ENCODE data around the gene ACVRL1. TPM values are rescaled to one million over a fixed set of nuclear protein-coding genes. Genes with fewer than 3 reads are reported as not detected.

ACVRL1 gene
- total RNA-seq, 1 donor: 9.8 TPM

GRCh38 chr12:51969643-51970042, 62.3 kb downstream of the ACVRL1 start:
- Histone ChIP-seq H3K27me3 (ENCODE audit: insufficient read depth, low read length) (no peaks in the 10 kb centered on the region), H3K4me3 (ENCODE audit: insufficient read depth, low read length) (no peak overlapping the region), H3K4me2 (ENCODE audit: insufficient read depth, low read length) (no peak overlapping the region), H4K20me1 (ENCODE audit: insufficient read depth, low read length) (peaks cover 14% of the 10 kb centered on the region), H3K9me3 (ENCODE audit: low read depth, low read length) (no peaks in the 10 kb centered on the region), H3K79me2 (ENCODE audit: insufficient read depth, low read length) (peaks cover 65% of the 10 kb centered on the region), H2AFZ (ENCODE audit: low read length) (no peak overlapping the region), H3K27ac (ENCODE audit: low read depth, low read length) (no peak overlapping the region), H3K4me1 (ENCODE audit: insufficient read depth, low read length) (peaks cover 42% of the 10 kb centered on the region), H3K36me3 (ENCODE audit: insufficient read depth, low read length) (no peaks in the 10 kb centered on the region)
- no peak for TF ChIP-seq CTCF (IDR thresholded peaks at IDR 0.05; ENCODE audit: extremely low read depth, low read depth, low read length)
- no peak for DNase-seq (ENCODE audit: insufficient read length, low spot score, missing footprints)

- Histone ChIP-seq H3K4me2 (ENCODE audit: insufficient read depth, low read length) (peak overlapping the region; percentile 33), H4K20me1 (ENCODE audit: insufficient read depth, low read length) (peaks cover 16% of the 10 kb centered on the region), H3K27me3 (ENCODE audit: insufficient read depth, low read length) (no peaks in the 10 kb centered on the region), H3K9me3 (ENCODE audit: low read depth, low read length) (no peaks in the 10 kb centered on the region), H3K79me2 (ENCODE audit: insufficient read depth, low read length) (peaks cover 61% of the 10 kb centered on the region), H3K4me1 (ENCODE audit: insufficient read depth, low read length) (peaks cover 50% of the 10 kb centered on the region), H2AFZ (ENCODE audit: low read length) (no peak overlapping the region), H3K36me3 (ENCODE audit: insufficient read depth, low read length) (peaks cover 9% of the 10 kb centered on the region), H3K4me3 (ENCODE audit: insufficient read depth, low read length) (no peak overlapping the region), H3K27ac (ENCODE audit: low read depth, low read length) (peak overlapping the region; percentile 45)
- no peak for DNase-seq (ENCODE audit: insufficient read length, low spot score, missing footprints)
- TF ChIP-seq CTCF (IDR thresholded peaks at IDR 0.05; ENCODE audit: extremely low read depth, low read depth, low read length): peak; percentile 50
Measured at GRCh38 chr12:51970904-51971646, 63.8 kb downstream of the ACVRL1 start.

- peaks cover 16% of the 10 kb centered on the region for H4K20me1 ChIP-seq (ENCODE audit: insufficient read depth, low read length)
- H3K4me2 ChIP-seq (ENCODE audit: insufficient read depth, low read length): peak overlapping the region; percentile 45
- H3K9me3 ChIP-seq (ENCODE audit: low read depth, low read length): no peaks in the 10 kb centered on the region
- no peak overlapping the region for H2AFZ ChIP-seq (ENCODE audit: low read length)
- no peak for DNase-seq (ENCODE audit: insufficient read length, low spot score, missing footprints)
- H3K4me1 ChIP-seq (ENCODE audit: insufficient read depth, low read length): peaks cover 58% of the 10 kb centered on the region
- no peak overlapping the region for H3K4me3 ChIP-seq (ENCODE audit: insufficient read depth, low read length)
- peaks cover 57% of the 10 kb centered on the region for H3K79me2 ChIP-seq (ENCODE audit: insufficient read depth, low read length)
- H3K36me3 ChIP-seq (ENCODE audit: insufficient read depth, low read length): peaks cover 14% of the 10 kb centered on the region
- no peaks in the 10 kb centered on the region for H3K27me3 ChIP-seq (ENCODE audit: insufficient read depth, low read length)
- no peak for TF ChIP-seq CTCF (IDR thresholded peaks at IDR 0.05; ENCODE audit: extremely low read depth, low read depth, low read length)
- H3K27ac ChIP-seq (ENCODE audit: low read depth, low read length): peak overlapping the region; percentile 45
Measured at GRCh38 chr12:51971679-51972421, 64.5 kb downstream of the ACVRL1 start.

GRCh38 chr12:51972422-51972812, 65.1 kb downstream of the ACVRL1 start:
- no peaks in the 10 kb centered on the region for H3K9me3 ChIP-seq (ENCODE audit: low read depth, low read length)
- no peak overlapping the region for H3K4me3 ChIP-seq (ENCODE audit: insufficient read depth, low read length)
- peak overlapping the region; percentile 45 for H3K27ac ChIP-seq (ENCODE audit: low read depth, low read length)
- peaks cover 16% of the 10 kb centered on the region for H4K20me1 ChIP-seq (ENCODE audit: insufficient read depth, low read length)
- peak overlapping the region; percentile 45 for H3K4me2 ChIP-seq (ENCODE audit: insufficient read depth, low read length)
- H3K27me3 ChIP-seq (ENCODE audit: insufficient read depth, low read length): no peaks in the 10 kb centered on the region
- H3K36me3 ChIP-seq (ENCODE audit: insufficient read depth, low read length): peaks cover 18% of the 10 kb centered on the region
- no peak for DNase-seq (ENCODE audit: insufficient read length, low spot score, missing footprints)
- H3K79me2 ChIP-seq (ENCODE audit: insufficient read depth, low read length): peaks cover 55% of the 10 kb centered on the region
- TF ChIP-seq CTCF (IDR thresholded peaks at IDR 0.05; ENCODE audit: extremely low read depth, low read depth, low read length): no peak
- no peak overlapping the region for H2AFZ ChIP-seq (ENCODE audit: low read length)
- peaks cover 63% of the 10 kb centered on the region for H3K4me1 ChIP-seq (ENCODE audit: insufficient read depth, low read length)
